ENCODE data around the gene CCSER1.

DNA sequence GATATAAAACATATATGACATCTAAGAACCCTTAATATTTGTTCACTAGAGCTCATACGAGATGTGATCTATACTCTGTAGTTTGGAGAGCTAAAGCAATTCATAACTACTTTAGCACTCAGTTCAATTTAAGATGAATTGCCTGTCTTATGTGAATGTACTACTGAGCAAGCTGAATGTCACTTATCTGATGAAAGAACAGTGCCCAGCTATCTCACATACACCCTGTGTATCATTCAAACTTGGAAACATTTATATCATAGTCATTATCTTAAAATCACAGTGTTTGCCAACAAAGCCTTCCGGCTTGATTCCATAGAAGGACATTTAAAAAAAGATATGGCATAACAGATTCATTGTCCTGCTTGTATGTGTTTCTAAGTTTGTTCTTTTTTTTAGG, 639.6 kb downstream of the CCSER1 start:
- TF ChIP-seq, protein P1, sequence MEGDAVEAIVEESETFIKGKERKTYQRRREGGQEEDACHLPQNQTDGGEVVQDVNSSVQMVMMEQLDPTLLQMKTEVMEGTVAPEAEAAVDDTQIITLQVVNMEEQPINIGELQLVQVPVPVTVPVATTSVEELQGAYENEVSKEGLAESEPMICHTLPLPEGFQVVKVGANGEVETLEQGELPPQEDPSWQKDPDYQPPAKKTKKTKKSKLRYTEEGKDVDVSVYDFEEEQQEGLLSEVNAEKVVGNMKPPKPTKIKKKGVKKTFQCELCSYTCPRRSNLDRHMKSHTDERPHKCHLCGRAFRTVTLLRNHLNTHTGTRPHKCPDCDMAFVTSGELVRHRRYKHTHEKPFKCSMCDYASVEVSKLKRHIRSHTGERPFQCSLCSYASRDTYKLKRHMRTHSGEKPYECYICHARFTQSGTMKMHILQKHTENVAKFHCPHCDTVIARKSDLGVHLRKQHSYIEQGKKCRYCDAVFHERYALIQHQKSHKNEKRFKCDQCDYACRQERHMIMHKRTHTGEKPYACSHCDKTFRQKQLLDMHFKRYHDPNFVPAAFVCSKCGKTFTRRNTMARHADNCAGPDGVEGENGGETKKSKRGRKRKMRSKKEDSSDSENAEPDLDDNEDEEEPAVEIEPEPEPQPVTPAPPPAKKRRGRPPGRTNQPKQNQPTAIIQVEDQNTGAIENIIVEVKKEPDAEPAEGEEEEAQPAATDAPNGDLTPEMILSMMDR (IDR thresholded peaks at IDR 0.05): no peak
- no peak for TF ChIP-seq EZH2 (IDR thresholded peaks at IDR 0.05; ENCODE audit: borderline replicate concordance, insufficient read depth, low read depth, low read length, poor library complexity, severe bottlenecking)

Data from B cell (primary cell).